Activated CD4-positive, alpha-beta memory T cell treated with anti-CD3 and anti-CD28 coated beads for 36 hours (primary cell): ENCODE measurements around the gene FOXN3. TPM values are rescaled to one million over a fixed set of nuclear protein-coding genes. Genes with fewer than 3 reads are reported as not detected.
A peak's percentile ranks its signal among the peaks of the same experiment; 100 is the strongest.

Experiments
- CTCF ChIA-PET: fragments of 350-600 bp; sonication (Branson Sonifier 250); formaldehyde crosslinking; loops from one replicate; lab custom pipeline; 2021; ENCODE audit warnings: antibody characterized with exemption, inconsistent platforms; lab: Charles Lee
- POLR2A ChIA-PET: fragments of 350-600 bp; sonication (Branson Sonifier 250); formaldehyde crosslinking; loops from one replicate; lab custom pipeline; 2021; ENCODE audit warnings: antibody characterized with exemption; lab: Charles Lee
- DNase-seq: peaks from one replicate; pipeline ENCODE4 v3.0.0-alpha.2; 2020
- H3K27ac Mint-ChIP-seq: one replicate; pipeline ENCODE4 v1.8.0; 2021; ENCODE audit warnings: mixed read lengths
- H3K27me3 Mint-ChIP-seq: one replicate; pipeline ENCODE4 v1.8.0; 2021; ENCODE audit warnings: mixed read lengths
- H3K36me3 Mint-ChIP-seq: one replicate; pipeline ENCODE4 v1.8.0; 2021; ENCODE audit warnings: mixed read lengths
- H3K4me1 Mint-ChIP-seq: one replicate; pipeline ENCODE4 v1.8.0; 2021; ENCODE audit warnings: low read depth, mixed read lengths
- H3K4me3 Mint-ChIP-seq: one replicate; pipeline ENCODE4 v1.8.0; 2021; ENCODE audit warnings: mild to moderate bottlenecking, mixed read lengths
- H3K9me3 Mint-ChIP-seq: one replicate; pipeline ENCODE4 v1.8.0; 2021; ENCODE audit warnings: mixed read lengths
- intact Hi-C: fragments of 100-400 bp; cut with micrococcal nuclease; formaldehyde crosslinking; loops from one replicate; pipeline ENCODE4 v1.15.1; 2023
- total RNA-seq, 2 experiments: library from RNA; stranded (reverse); gene quantifications; one replicate each; pipeline ENCODE4 v1.2.3, GENCODE V29; 2021

FOXN3 gene
- total RNA-seq, 2 experiments from 2014 or later, result 59.1 to 63.5 TPM

DNA sequence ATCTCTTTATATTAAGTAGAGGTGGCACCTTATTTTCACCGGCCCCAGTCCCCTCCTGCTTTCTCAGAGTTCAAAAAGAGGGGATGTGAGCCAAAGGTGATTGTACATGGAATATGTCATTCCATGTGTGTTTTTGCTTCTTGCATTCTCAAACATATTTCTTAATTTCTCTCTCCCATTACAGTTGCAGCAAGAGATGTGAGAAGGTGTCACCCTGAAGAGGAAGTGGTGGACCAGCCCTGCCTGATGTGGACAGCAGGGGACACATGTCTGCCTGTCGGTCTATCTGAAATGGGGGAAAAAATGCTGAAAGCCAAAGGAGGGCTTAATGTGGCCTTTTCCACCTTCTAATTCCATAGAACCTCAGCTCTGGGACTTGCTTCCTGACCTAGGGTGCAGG, 1.9 kb upstream of the FOXN3 start:
- H3K9me3 Mint-ChIP-seq, result no peaks in the 10 kb centered on the region
- intact Hi-C loops, result loop anchor here (1.0 to 5.0 kb wide), 8 partner anchors 11 to 627 kb away; partner anchors contain the start of gene EML5
- H3K27me3 Mint-ChIP-seq, result no peaks in the 10 kb centered on the region
- POLR2A ChIA-PET, result no interaction called here
- peaks cover 63% of the 10 kb centered on the region for H3K4me1 Mint-ChIP-seq
- CTCF ChIA-PET, result interaction anchor here (0.9 kb wide), 1 partner anchor 320 kb away, joined by 3 read pairs; no protein-coding TSS in a partner anchor
- DNase-seq, result no peak
- H3K36me3 Mint-ChIP-seq, result peaks cover 14% of the 10 kb centered on the region
- H3K27ac Mint-ChIP-seq, result peak overlapping the region; percentile 25
- no peak overlapping the region for H3K4me3 Mint-ChIP-seq

DNA sequence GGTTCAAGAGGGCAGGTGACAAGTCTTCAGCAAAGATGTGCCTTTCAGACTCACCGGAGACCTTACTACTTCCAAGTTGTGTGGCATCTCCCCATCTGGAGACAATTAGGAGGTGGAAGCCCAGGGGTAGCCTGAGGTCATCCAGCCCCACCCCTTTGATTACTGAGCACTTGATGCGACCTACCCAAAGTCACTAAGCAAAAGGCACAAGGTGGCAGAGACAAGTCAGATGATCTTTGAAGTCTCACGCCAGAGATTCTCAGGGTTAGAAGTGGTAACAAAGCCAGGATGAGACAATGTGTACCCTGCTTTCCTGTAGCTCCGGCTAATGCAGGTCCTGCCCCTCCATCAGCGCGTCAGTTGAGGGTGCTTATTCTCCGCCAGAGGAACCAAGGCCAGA, 1.4 kb upstream of the FOXN3 start:
- H3K9me3 Mint-ChIP-seq, result no peaks in the 10 kb centered on the region
- H3K4me1 Mint-ChIP-seq, result peaks cover 58% of the 10 kb centered on the region
- peak overlapping the region; percentile 42 for H3K27ac Mint-ChIP-seq
- CTCF ChIA-PET, result interaction anchor here (1.0 kb wide), 1 partner anchor 201 kb away, joined by 3 read pairs; no protein-coding TSS in a partner anchor
- H3K27me3 Mint-ChIP-seq, result no peaks in the 10 kb centered on the region
- H3K36me3 Mint-ChIP-seq, result peaks cover 14% of the 10 kb centered on the region
- intact Hi-C loops, result loop anchor here (1.0 to 5.0 kb wide), 8 partner anchors 12 to 626 kb away; partner anchors contain the start of gene EML5
- POLR2A ChIA-PET, result no interaction called here
- H3K4me3 Mint-ChIP-seq, result peak overlapping the region; percentile 85
- no peak for DNase-seq

DNA sequence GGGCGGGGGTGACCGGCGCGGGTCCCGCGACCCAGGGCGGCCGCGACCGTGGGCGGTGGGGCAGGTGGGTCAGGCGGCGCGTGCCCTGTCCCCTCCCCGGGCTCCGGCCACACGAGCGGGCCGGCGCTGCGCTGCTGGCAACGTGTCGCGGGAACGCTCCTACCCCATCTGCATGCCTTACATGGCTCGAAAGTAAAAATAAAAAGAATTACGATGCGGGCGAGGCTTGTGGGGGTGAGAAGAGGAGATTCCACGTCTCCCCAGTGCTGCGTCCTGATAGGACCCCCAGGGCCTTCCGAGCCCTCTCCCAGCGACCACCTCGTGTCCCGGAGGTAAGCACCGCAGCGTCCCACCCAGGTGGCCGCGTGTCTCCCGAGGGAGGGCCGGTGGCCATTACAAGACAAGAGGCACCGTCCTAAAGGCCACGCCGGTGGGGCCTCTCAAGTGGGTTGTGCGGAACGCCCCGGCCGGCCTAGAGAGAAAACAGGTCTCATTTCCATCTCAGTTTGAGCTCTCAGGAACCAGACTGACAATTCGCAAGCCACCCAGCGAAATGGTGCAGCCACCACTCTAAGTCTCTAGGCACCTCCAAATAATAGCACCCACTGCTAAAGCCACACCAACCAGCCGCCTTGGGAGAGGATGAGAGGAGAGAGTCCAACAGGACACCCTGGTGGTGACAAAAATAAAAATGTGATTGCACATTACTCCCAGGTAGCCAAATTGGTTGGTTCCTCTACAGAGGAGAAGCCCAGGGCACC, 612 bp upstream of the FOXN3 start:
- H3K27ac Mint-ChIP-seq, result peak overlapping the region; percentile 91
- H3K4me1 Mint-ChIP-seq, result peaks cover 55% of the 10 kb centered on the region
- ChIA-PET POLR2A (interaction anchor here (0.9 kb wide), 1 partner anchor 12 kb away, joined by 4 read pairs; no protein-coding TSS in a partner anchor), CTCF (interaction anchor here (1.0 kb wide), 1 partner anchor 202 kb away, joined by 3 read pairs; no protein-coding TSS in a partner anchor)
- H3K36me3 Mint-ChIP-seq, result peaks cover 14% of the 10 kb centered on the region
- H3K4me3 Mint-ChIP-seq, result peak overlapping the region; percentile 85
- intact Hi-C loops, result loop anchor here (1.0 to 5.0 kb wide), 9 partner anchors 13 to 625 kb away; partner anchors contain the start of genes EFCAB11, EML5 and TDP1
- H3K27me3 Mint-ChIP-seq, result no peaks in the 10 kb centered on the region
- DNase-seq, result peak; percentile 72
- H3K9me3 Mint-ChIP-seq, result no peaks in the 10 kb centered on the region

DNA sequence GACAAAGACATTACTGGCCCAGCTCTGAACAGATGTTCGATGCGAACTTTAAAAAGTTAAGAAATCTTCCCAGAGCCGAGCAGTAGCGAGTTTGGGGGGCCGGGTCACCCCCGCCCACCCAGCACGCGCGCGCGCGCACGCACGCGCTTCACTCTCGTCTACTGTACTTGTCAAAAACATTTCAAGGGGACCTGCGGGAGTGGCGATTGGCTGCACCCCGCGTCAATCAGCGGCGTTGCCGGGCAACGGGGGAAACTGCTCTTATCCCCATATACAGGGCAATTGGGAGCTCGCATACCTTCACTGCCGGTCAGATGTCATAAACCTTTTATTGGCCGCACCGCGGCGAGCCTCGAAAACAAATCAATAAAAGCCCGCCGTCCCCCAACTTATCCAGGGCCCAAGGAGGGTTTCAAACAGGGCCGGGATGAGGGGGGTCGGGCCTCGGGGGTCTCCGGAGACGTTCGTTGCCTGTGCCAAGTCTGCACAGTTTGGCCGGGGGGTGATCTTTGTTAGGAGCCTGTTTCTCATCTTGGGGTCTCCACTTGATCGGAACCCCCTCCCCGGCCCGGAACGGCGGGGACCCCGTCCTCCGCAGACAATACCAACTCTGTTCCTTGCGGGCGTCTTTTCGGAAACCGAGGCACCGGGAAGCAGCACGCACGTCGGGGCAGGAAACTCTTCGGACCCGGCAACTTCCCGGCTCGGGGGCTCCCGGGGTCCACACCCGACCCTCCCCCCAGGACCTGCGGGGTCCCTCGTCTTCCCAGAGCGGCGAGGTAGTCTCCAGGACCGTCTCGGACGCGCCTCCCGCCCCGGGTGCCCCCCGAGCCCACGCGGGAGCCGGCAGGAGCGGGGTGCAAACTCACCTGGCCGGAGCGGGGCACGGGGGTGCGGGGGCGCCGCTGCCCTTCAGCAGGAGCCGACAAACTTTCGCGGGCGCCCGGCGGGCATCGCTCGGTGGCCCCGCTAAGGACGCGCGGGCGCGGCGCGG, 734 bp downstream of the FOXN3 start:
- H3K36me3 Mint-ChIP-seq, result peaks cover 17% of the 10 kb centered on the region
- intact Hi-C loops, result loop anchor here (1.0 to 5.0 kb wide), 6 partner anchors 8 to 624 kb away; partner anchors contain the start of genes EFCAB11, EML5 and TDP1

DNA sequence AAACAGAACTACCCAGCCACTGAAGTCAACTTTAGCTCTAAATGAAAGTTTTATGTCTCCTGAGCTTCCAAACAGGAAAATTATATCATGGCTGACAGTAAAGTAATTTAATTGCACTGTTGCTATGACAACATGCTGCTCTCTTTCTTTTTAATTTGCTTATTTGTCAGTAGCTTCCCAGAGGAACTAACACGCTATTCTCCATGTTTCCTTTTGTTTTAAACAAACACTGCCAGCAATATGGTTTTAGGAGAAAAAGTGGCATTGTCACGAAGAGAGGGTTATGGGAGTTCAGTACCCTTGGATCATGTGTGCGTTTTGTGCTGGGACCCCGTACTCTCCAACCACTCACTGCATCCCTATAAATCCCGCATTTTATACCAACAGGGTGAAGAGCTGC, 1.9 kb downstream of the FOXN3 start:
- ChIA-PET CTCF (interaction anchor here (1.0 to 1.5 kb wide), 2 partner anchors 353 to 374 kb away, joined by 3 to 4 read pairs; no protein-coding TSS in a partner anchor), POLR2A (interaction anchor here (1.9 kb wide), 1 partner anchor 15 kb away, joined by 15 read pairs; no protein-coding TSS in a partner anchor)
- Mint-ChIP-seq H3K27ac (no peak overlapping the region), H3K9me3 (no peaks in the 10 kb centered on the region), H3K4me1 (peaks cover 43% of the 10 kb centered on the region), H3K36me3 (peaks cover 25% of the 10 kb centered on the region), H3K4me3 (peak overlapping the region; percentile 44), H3K27me3 (no peaks in the 10 kb centered on the region)
- intact Hi-C loops, result loop anchor here (5.0 kb wide), 3 partner anchors 138 to 623 kb away; partner anchors contain the start of gene EML5
- no peak for DNase-seq

More for the DNA sequence above, 734 bp downstream of the FOXN3 start:
- POLR2A ChIA-PET, result interaction anchor here (1.9 kb wide), 1 partner anchor 13 kb away, joined by 15 read pairs; no protein-coding TSS in a partner anchor
- Mint-ChIP-seq H3K4me3 (peak overlapping the region; percentile 87), H3K27ac (peak overlapping the region; percentile 81), H3K9me3 (no peaks in the 10 kb centered on the region), H3K27me3 (no peaks in the 10 kb centered on the region), H3K4me1 (peaks cover 46% of the 10 kb centered on the region)
- DNase-seq, result peak; percentile 99
- CTCF ChIA-PET, result interaction anchor here (0.6 to 1.5 kb wide), 3 partner anchors 22 to 376 kb away, joined by 3 to 4 read pairs (median 3); no protein-coding TSS in a partner anchor

DNA sequence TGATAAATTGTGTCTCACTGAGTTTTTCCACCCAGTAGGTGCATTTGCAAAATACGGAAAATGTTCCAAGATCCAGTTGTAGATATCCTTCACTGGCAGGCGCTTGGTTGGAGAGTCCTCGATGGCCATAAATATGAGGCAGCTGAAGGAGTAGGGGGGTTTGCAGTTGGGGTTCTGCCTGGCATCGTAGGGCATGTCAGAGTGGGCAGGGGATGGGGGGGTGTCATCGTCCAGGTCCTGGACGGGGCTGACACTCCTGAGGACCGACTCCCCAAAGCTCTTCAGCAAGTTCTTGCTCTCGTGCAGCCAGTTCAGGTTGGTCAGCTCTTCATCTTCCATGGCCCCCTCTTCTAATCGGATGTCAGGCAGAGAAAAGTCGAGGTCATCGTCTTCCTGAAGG, 5.1 kb downstream of the FOXN3 start:
- Mint-ChIP-seq H3K27ac (no peak overlapping the region), H3K27me3 (no peaks in the 10 kb centered on the region), H3K4me3 (no peak overlapping the region), H3K36me3 (peaks cover 24% of the 10 kb centered on the region), H3K9me3 (no peaks in the 10 kb centered on the region), H3K4me1 (peaks cover 45% of the 10 kb centered on the region)
- ChIA-PET POLR2A (no interaction called here), CTCF (no interaction called here)
- intact Hi-C loops, result no loop called here
- no peak for DNase-seq

DNA sequence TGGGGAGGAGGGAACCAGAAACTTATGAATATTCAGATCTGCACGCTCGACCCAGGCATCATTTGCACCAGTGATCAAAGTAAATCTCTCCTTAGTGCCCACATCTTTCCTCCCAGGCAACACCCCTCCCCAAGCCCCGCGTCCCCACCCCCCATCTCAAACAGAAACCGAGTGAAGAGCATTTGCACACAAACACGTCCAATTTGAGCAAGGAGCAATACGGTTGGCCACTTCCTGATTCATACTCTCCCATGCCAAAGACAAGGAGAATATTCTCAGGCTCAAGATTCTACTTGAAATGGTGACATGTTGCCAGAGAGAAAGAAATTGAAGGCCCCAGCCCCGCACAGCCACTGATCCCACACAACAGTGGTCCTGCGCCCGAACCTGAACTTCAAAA, 7.1 kb downstream of the FOXN3 start:
- Mint-ChIP-seq H3K27me3 (no peaks in the 10 kb centered on the region), H3K4me1 (peaks cover 45% of the 10 kb centered on the region), H3K36me3 (peaks cover 28% of the 10 kb centered on the region), H3K4me3 (no peak overlapping the region), H3K27ac (no peak overlapping the region), H3K9me3 (no peaks in the 10 kb centered on the region)
- intact Hi-C loops, result no loop called here
- POLR2A ChIA-PET, result no interaction called here
- CTCF ChIA-PET, result no interaction called here
- no peak for DNase-seq

DNA sequence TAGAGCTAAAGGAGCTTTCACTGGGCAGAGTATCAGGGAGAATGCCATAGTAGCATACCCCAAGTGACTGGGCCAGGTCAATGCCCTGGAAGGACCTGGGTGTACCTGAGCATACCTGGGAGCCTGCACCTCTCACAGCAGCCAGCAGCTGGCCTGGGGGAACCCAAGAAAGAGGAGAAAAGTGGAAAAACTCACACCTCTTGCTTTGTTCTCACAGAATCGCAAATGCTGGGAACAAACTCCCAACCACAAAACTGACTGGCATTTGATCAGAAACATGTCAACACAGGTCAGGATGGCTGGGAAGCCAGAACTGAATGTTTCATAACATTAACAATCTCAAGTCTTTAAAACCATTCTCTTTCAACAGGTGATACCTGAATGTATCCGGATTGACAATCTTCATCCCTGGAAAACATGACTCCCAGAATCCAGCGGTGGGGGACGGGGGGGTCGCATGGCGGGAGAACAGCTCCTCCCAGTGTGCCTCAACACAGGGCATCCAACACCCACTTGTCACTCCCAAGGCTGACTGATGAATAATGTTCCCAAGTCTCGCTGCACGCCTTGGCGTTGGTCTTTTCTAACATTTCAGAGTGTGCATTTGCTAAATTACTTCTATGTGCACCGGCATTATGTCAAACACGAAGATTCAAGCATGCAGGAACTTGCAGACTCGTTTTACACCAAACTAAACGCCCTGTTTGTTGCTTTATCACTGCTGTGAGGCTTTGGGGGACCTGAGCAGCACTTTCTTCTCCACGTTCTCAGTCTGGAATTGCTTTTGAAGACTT, 7.9 kb downstream of the FOXN3 start:
- no peak overlapping the region for H3K4me3 Mint-ChIP-seq
- H3K27me3 Mint-ChIP-seq, result no peaks in the 10 kb centered on the region
- H3K9me3 Mint-ChIP-seq, result no peaks in the 10 kb centered on the region
- peaks cover 28% of the 10 kb centered on the region for H3K36me3 Mint-ChIP-seq
- DNase-seq, result no peak
- ChIA-PET CTCF (no interaction called here), POLR2A (no interaction called here)
- intact Hi-C loops, result loop anchor here (1.0 kb wide), 1 partner anchor 7 kb away; no protein-coding TSS in a partner anchor
- H3K4me1 Mint-ChIP-seq, result peaks cover 48% of the 10 kb centered on the region
- no peak overlapping the region for H3K27ac Mint-ChIP-seq

DNA sequence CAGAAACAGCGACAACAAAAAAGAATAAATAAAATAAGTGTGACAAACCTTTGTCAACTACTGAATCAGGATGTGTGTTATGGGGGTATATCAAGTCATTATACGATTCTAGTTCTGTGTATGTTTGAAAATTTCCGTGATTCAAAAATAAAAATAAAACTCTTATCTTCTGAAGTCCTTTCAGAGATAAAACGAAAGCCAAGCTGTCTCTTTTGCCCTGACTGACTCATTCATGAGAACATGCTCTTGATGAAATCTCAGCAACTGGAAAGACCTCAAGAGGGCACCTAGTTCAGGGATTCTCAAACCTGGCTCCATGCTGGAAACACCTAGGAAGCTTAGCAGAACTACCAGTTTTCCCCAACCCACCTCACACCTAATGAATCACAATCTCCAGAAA, 9.2 kb downstream of the FOXN3 start:
- H3K4me1 Mint-ChIP-seq, result peaks cover 53% of the 10 kb centered on the region
- peak overlapping the region; percentile 12 for H3K4me3 Mint-ChIP-seq
- POLR2A ChIA-PET, result no interaction called here

DNA sequence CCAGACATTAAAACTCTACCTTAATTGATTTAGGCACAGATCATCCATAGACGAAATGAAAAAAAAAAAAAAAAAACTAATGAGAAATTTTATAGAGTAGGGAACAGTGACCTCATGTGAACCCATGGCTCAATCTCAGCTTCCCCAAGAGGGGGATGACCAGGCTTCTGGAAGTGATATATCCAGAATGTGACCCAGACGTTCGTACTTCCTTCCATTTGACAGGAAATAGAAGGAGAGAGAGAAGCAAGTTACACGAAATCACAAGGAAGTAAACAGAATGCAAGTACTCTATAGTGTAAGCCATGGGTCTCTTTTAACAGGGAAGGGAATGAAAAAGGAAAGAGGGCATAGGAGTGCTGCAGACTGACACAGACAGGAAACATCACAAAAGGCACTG, 10.1 kb downstream of the FOXN3 start:
- no peak for DNase-seq
- ChIA-PET POLR2A (no interaction called here), CTCF (interaction anchor here (1.0 kb wide), 1 partner anchor 506 kb away, joined by 4 read pairs; no protein-coding TSS in a partner anchor)
- Mint-ChIP-seq H3K27me3 (no peaks in the 10 kb centered on the region), H3K9me3 (no peaks in the 10 kb centered on the region), H3K4me3 (no peak overlapping the region), H3K36me3 (peaks cover 37% of the 10 kb centered on the region), H3K27ac (no peak overlapping the region), H3K4me1 (peaks cover 61% of the 10 kb centered on the region)
- intact Hi-C loops, result no loop called here

More for the DNA sequence above, 9.2 kb downstream of the FOXN3 start:
- Mint-ChIP-seq H3K9me3 (no peaks in the 10 kb centered on the region), H3K27ac (peak overlapping the region; percentile 76), H3K27me3 (no peaks in the 10 kb centered on the region), H3K36me3 (peaks cover 35% of the 10 kb centered on the region)
- intact Hi-C loops, result loop anchor here (1.0 kb wide), 1 partner anchor 8 kb away; no protein-coding TSS in a partner anchor
- DNase-seq, result no peak
- CTCF ChIA-PET, result interaction anchor here (0.6 to 1.0 kb wide), 2 partner anchors 42 to 587 kb away, joined by 4 to 5 read pairs; no protein-coding TSS in a partner anchor
